DLD1 (cell line): ENCODE measurements around the gene CAST.

ENCODE experiments used
- in situ Hi-C: cut with HindIII; loops from 2 replicates; pipeline ENCODE4 v1.10.0; 2017; ENCODE audit warnings: low sequenced_read_pairs

CAST gene

DNA sequence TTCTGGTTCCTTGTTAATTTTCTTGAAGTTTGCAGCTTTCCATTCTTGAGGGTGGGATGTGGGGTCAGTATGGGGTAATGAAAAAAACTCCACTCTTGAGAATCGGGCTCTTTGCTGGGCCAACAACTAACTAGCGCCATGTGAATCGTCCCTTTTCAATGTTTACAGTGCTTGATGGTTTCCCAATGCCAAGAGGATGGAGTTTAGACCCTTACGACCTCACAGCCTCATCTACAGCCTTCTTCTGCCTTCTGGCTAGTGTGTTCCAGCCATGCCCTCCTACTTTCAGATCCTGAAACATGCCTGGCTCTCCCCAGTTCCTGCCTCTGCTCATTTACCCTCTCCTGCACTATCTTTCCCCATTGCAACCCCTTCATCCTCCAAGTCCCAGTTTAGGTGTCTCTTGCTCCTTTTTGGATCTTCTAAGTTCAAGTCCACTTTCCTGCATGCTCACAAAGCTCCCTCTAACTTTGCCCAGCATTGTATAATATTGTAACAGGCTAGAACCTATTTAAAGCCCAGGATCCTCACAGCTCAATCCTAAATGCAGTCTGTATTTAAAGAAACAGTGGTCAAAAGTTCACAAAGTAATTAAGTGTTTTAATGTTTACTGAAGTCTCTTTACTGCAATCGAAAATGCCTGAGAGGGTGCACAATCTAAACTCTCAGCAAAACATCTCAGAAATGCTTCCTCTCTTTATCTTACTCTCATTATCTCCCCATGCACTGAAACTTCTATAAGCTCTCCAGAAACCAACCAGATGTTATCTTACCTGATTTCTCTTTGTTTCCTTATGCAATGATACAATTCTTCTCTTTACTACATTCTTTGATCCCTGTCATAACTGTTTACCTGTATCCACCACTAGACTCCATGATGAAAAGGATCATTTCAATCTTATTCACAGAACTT, 20.6 kb upstream of the CAST start:
- in situ Hi-C loops, result no loop called here

DNA sequence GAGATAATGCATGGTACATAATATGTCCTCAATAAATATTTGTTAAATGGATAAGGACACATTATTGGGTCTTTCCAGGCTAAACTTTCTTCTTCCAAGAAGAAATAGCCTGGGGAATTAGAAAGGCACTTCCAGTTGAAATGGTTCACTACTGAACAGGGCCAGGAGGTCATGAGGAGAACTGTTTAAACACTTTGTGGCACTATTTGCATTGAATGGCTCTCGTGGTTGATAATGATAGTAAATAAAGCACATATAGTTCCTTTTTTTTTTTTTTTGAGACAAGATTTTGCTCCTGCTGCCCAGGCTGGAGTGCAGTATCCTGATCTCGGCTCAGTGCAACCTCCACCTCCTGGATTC, 19.9 kb upstream of the CAST start:
- in situ Hi-C loops, result no loop called here

DNA sequence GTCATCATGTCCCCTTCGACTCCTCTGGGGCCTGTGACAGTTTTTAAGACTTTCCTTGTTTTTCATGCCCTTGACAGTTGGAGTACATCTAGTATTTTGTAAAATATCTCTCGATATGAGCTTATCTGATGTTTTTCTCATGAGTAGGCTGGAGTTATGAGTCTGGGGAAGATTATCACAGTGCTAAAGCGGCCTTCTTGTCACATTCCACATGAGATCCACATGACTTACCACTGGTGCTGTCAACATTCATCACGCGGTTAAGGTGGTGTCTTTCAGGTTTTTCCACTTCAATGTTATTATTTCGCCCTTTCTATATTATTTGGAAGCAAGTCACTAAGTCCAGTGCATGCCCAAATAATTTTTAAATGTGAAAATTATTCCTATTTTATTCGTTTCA, 17.1 kb upstream of the CAST start:
- in situ Hi-C loops, result no loop called here

DNA sequence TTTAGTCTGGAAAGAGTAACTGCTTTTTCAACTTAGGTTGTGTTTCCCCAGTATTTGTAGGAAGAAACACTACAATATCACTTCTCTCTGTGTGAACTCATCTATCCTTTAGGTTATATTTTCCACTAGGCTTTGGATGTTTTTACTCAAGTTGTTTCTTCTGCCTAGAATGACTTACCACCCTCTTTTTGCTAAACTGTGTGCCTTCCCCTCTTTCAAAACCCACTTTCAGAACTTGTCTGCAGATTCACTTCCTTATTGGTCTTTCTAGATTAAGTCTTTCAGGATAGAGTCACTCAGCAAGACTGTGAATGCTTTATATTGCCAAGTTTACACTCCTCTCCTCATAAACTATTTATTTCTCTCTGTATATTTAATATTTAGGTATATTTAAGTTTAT, 14.2 kb upstream of the CAST start:
- in situ Hi-C loops, result no loop called here

DNA sequence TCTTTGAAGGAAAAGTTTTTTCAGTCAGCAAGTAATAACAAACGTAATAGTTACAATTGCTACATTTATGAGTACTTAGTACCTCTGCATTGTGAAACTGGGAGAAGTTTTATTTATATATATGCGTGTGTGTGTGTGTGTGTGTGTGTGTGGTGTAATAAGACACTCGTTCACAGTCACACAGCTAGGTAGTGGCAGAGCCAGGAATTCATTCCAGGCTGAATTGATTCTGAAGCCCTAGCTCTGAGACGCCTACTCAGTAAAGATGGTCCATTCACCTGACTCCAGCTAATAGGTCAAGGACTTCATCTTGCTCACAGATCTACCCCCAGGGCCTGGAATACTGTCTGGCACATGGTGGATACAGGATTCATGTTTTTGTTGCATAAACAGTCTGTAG, 13.6 kb upstream of the CAST start:
- in situ Hi-C loops, result no loop called here

DNA sequence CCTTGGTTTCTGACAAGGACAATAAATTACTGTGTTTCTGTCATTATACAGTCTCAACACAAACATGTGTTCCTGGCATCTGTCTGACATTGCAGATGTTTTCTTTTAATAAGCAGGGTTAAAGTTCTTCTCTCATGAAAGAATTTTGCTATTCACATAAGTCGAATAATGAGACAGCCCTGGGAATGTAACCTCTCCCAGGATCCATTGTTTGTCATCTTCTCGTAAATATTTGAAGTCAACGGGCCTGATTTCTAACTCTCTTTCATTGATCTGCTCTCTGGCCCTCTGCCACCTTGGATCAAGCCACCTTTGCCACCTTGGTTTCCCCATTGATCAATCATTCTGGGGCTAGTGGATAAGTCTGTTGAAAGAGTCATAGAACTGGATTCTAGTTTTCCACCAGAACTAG, 12.9 kb upstream of the CAST start:
- in situ Hi-C loops, result no loop called here

DNA sequence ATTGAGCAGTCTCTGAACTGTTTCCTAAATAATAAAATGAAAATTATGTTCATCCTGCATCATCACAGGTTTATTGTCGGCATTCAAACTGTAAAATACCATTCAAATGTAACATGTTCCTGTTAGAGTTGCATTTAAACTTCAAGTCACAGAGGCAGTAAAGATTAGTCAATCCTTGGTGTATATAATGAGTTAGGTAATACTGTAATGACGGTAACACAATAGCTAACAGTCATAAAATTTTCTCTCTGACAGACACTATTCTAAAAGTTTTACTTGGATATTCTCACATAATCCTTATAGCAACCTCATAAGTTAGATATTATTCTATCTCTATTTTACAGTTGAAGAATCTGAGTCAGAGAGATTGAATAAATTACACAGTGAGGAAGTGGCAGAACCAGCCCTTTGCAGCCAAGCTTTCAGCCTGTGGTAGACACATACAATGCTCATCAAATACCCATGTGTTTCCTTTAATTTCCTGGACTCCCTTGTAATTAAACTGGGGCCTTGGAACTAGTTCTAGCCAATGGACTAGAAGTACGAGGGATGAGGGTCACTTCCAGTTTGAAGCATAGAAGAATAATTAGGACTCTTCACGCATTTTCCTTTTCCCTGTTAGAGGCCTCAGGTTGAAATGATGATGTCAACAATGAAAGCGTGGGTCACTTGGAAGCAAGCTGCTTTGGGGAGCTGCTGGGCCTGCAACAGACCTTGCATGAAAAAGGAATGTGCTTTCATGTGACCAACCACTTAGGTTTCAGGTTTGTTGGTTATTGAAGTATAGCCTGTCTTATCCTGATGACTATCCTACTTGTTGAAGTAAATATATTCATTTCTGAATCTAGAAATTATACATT, 12.3 kb upstream of the CAST start:
- in situ Hi-C loops, result no loop called here

DNA sequence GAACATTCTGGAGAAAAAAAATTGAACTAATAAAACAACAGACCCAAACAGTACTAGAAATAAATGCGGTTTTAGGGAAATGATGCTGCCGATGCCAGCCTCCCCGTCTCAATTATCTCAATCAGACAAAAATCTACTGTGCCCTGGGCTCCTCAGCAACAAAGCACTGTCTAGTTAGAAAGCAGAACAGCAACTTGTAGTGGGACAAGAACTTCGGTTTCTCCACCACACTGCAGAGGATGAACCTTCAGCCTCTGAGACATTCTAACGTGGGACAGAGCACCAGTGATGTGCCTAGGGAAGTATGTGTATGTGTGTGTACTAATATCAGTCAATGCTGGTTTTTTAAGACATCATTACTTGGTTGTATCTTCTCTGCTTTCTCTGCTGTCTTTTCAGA, 11.1 kb upstream of the CAST start:
- in situ Hi-C loops, result no loop called here

DNA sequence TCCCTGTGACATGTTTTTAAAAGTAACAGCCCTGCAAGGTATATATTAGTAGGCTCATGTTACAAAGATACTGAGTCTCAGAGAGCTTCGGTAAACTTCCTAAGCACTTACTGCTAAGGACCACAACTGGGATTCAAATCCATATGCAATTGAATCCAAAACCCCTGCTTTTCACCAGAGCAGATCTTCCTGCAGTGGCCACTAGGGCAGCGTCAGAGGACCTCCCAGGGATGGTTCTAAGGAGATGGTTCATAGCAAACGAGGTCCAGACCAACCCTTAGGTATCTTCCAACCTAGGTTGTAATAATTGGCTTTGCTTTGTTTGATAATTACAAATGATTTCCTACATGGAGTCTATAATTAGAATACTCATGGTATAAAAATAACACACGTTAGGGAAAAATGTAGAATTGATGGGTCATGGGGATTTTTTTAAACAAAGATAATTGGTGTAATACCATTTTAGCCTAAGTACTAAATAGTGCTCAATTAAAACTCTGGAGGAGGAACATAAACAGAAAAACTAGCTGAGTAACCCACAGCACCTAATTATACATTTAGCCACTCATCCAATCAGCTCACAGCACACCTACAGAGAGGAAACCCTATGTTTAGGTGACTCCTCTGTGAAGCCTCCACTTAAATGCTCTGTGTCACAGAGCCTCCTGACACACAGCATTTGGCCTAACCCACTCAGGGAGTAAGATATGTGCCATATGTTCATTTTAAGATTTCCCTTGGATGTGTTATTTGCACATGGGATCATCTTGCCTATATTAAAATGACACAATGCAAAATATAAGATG, 10.0 kb upstream of the CAST start:
- in situ Hi-C loops, result no loop called here

DNA sequence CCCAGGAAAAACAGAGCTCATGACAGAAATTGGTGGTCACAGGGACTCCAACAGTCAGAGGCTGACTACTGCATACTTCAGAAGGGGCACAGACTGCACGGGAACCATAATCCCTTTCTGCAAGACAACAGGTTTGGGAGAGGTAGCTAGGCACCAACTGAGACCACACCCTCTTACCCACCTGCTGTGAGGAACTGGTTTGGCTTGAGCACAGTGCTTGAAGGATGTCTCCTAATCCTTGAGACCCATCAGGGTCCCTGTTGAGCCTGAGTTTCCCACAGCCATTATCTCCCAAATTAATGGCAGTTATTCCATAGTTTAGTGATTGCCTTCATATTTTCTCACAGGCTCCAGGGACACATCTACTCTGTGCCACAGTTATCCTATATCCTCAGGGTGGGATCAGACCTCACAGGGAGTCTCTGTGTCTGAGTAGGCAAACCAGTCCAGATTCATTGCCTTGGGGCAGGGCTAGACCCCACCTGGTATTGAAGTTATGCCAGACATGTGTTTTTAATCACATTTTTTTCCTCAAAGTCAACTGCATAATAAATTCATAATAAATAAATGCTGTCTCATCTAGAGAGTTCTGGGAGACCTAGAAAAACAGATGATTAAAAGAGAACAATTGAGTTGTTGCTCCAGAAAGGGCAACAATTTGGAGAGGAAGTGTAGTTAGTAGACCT, 9.3 kb upstream of the CAST start:
- in situ Hi-C loops, result no loop called here

DNA sequence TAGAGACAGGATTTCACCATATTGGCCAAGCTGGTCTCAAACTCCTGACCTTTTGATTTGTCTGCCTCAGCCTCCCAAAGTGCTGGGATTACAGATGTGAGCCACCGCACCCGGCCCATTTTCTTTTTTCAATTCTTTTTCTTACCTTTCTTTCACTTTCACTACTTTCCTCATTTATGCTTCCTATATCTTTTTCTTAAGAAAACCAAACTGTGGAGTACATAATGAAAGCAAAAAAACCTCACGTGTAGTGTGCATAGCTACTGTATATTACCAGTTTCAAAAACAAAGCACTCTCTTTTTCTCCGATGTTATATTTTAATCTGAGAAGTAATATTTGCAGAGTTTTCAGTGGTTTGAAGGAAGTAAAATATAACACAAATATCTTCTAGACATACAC, 8.0 kb upstream of the CAST start:
- in situ Hi-C loops, result no loop called here

DNA sequence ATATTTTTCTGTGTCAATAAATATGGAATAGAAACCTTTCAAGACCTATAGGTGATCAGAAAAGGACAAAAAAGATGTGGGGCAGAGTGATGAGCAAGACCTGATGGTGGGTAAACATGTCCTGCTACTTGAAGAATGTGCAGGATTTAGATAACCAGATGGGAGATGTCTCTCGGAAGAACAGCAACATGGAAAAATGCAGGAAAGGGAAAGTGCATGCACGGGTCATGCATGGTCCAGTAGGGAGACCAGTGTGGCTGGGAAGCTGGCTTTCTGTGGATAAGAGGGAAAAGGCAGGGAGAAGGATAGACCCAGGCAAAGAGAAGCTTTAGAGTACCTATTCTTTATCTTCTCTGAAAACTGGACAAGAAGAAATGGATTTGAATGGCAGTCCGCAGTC, 7.1 kb upstream of the CAST start:
- in situ Hi-C loops, result no loop called here

DNA sequence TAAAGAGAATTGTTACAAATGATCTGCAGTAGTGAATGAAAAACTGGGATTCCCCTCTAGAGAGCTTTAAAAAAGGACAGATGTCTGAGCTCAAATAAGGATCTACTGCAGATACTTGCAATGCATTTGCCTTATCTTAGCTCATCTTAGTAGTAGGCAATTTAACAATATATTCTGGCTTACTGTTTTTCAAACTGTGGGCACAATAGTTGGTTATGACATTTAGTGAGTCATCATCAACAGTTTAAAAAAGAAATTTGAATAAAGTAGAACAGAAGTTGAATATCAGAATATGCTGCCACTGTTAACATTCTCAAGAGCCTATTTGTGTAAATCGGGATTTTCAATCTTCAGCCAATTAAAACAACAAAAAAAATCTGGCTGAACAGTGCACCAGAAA, 6.7 kb upstream of the CAST start:
- in situ Hi-C loops, result no loop called here

DNA sequence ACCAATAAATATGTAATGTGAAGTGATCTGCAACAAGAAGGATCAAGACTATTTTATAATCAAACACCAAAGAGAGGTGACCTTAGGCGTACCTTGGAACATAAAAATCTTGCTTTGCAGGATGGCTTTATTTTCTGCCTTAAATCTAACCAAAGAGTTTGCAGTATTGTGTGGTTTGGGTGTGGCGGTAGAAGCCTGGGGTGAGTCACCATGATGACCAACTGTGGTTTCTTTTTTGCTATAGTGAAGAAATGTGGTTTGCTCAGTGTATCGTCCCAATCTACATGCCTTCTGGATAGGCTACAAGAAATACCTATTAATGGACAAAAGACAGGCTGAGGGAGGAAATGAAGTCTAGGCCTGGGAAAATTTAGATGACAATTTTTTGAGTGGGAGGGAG, 5.1 kb upstream of the CAST start:
- in situ Hi-C loops, result no loop called here

DNA sequence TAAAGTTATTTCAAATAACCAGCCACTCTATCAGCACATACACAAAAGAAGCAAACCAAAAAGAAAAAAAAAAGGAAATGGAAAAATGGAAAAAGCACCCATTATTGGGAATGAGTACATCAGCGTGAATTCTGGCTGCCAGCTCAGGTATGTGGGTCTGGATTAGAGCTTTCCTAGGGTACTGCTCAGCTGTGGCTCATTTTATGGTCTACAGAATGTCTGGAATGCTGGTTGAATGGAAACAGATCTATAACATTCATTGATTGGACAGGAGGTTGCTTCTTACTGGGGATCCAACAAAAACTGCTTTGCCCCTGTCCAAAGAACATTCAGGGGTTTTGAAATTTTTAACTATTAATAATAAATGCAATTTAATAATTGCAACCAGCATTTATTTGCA, 3.9 kb upstream of the CAST start:
- in situ Hi-C loops, result no loop called here

DNA sequence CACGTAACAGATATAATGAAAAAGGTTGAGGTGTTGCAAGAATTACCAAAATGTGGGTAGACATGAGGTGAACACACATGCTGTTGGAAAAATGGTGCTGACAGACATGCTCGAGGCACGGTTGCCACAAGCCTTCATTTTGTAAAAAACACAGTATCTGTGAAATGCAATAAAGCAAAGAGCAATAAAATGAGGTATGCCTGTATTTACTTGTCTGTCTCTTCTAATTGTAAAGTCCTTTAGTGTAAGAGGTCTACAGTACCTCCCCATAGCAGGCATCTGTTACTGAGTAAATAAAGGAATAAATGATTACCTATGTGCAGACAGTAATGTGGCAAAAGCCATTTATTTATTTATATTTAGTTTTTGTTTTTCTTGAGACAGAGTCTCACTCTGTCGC, 3.0 kb upstream of the CAST start:
- in situ Hi-C loops, result no loop called here

DNA sequence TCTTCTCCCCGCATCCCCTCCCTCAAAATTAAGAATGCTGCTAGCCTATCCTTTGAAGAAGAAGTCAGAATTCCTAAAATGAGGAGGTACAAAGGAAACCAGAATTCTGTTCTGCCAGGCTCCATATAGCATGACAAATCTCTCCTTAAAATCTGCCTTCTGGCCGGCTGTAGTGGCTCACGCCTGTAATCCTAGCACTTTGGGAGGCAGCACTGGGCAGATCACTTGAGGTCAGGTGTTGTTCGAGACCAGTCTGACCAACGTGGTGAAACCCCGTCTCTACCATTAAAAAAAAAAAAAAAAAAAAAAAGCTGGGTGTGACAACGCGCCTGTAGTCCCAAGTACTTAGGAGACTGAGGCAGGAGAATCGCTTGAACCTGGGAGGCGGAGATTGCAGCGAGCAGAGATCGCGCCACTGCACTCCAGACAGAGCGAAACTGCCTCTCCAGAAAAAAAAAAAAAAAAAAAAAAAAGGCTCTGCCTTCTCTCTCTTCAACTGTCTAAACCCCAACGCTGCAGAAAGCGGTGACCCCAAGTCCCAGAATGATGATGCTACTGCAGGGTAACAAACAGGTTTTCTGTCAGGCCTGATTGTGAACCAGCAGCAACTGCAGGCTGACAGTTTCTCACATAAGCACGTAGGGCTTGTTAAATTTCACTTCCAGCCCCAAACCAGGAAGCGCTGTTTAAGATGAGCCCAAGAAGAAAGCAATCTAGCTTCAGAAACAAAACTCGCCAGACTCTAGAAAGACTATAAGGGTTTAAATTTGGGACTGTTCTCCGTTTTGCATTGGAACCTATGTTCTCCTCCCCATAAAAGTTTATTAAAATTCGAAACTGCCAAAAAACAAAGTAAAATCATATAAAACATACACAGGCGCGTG, 963 bp upstream of the CAST start:
- in situ Hi-C loops, result no loop called here

DNA sequence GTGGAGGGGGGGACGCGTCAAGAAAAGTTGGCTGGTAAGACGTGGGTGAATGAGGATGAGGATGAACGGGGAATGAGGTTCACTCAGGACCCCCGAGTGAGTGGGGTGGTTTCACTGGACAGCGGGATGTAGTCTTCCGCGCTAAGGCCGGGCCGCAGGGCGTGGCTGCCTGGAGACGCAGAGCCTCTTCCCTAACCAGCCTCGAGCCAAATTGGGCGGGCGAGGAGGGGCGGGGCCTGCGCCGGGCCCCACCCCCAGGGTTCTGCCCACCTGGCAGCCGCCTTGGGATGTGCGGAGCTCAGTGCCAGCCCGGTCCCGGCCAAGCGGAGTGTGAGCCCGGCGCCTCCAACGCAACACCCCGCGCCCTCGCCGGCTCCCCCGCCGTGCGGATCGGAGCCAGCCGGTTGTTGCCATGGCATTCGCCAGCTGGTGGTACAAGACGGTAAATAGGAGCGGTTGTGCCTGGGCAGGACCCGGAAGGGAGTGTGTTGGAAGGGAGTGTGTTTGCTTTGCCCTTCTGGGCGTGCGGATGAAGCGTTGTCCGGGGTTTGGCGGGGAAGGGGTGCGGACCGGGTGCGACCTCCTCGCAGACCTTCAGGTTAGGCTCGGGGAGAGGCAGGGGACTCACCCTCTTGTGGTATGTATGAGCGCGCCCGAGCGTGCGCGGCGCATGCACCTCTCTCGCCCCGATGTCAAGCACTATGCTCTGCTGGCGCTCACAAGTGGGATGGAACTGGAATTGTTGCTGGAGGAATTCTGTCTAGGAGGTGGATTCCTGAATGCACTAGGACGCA, 746 bp downstream of the CAST start:
- in situ Hi-C loops, result no loop called here

DNA sequence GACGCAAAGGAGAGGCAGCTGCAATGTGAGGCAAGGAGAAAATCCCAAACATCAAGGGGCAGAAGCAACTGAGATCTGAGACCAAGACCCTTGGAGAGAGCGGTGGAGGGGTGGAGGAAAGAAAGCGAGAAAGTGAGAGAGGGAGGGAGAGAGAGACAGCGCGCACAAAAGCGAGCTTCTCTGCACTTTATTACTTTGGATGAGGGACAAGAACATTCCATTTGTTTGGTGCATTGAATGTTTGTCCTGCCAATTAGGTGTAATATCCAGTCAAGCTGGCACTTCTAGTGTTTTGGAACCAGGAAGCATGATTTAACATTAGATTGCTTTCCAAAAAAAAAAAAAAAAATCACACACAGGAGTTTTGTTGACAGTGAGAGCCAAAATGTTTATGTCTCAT, 1.4 kb downstream of the CAST start:
- in situ Hi-C loops, result no loop called here
